GM18867 (cell line): ENCODE data around the gene NUP210L.

ENCODE experiments used
- ATAC-seq: cut with Tn5 transposase; IDR thresholded peaks from one replicate; pipeline ENCODE4 v1.9.1; 2021; ENCODE audit warnings: mild to moderate bottlenecking, moderate library complexity; ENCODE audit not compliant: unreplicated experiment

NUP210L gene

DNA sequence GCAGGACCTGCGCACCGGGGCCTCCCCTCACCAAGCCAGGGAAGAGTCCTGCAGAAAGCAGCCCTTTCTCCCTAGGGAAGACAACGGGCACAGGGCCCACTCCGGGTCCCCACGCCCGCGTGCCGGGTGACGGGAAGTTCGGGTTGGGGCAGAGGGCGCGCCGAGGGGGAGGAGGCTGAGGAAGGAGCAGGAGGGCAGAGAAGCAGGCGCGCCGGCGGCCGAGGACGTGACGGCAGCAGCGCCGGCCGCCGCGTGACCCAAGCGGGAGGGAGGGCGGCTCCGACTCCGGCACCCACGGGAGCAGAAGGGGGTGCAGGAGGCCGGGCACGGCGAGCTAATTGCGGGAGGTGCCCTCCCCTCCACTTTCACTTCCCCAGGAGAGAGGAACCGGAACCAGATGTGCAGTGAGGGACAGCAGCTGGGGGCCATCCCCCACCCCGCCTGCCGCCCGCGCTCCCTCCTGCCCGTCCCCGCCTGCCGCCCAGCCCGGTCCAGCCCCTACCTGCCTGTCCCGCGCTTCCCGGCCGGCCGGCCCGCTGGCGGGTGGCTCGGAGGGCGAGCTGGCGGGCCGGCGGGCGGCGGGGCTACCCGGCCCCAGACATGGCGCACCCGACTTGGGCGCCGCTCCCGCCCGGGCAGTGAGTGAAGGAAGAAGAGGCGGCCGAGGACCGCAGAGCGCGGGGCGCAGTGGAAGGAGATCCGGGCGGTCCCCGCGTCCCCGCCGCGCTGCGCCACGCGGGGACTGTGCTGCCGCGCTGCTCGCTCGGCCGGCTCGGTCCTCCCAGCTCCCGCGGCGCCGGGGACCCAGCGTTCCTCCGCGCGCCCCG is 208.9 kb downstream of the NUP210L start:
- ATAC-seq, result peak; percentile 70

DNA sequence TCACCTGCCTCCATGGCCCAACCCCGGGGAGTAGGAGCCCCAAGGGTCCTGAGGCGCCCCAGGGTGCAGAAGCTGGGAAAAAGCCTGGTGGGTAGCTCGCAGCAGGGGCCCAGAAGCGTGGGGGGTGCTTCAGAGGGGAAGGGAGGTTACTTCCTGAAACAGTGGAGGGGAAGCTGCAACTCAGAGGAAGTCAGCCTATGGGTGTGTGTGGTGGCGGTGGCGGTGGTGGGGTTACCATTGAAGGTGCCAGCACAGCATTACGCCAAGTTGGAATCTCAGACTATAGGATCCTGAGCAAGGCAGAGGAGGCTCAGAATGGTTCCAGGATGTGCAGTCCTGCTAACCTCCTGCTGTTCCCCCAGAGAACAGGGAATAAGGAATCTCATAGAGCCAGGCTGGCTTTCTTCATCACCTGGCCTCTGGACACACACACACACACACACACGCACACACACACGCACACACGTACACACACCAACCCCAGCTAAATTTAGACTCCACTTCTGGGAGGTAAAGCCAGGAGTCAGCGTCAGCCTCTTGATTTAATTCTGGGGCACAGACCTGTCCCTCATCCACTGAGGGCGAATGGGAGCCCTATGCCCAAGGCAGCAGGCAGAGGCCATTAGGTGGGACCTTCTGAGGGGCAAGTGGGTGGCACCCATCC is 209.6 kb downstream of the NUP210L start:
- peak; percentile 29 for ATAC-seq

DNA sequence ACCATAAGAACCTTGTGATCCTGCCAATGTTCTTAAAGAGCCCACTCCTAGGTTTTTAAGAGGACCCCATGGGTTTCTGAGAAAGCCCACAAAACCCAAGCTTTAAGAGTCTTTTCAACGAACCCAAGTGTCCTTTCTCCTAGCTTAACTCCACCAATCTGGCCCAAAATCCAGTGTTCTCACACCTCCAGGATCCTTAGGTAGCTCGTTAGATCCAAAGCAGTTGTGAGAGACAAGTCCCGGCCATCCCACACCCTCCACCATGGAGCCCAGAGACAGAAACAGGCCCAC is 210.1 kb downstream of the NUP210L start:
- no peak for ATAC-seq

DNA sequence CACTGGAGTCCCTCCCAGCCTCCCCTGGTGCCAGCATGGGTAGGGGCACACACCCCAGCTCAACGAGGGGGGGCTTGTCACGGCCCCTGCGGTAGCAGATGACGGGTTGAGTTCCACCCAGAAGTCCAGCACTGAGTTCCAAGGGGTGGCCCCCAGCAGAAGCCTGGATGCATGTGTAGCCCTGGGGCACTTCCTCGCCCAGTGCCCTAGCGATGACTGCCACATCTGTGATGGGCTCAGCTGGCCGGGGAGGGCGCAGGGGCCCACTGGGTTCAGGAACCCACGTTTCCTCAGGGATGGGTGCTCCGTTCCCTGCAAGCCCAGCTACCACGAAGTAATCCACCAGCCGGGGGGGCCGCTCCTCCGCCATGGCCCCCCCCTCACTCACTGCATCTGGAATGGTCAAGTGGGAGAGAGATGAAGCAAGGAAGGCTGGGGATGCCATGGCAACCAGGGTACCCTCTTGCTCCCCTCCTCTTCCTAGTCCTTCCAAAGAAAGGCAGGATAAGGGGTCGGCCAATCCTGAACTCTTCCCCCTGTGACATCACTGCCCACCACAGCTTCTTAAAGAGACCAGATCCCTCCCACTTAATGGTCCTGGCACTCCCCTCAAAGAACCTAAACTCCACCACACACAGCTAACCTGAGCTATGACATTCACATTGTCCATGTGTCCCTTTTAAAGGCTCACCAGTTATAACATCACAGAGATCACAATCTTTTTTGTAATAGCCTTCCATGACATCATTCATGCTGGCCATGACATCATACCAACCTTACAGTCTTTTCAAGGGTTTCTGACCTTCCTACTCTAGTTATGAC is 210.7 kb downstream of the NUP210L start:
- no peak for ATAC-seq

DNA sequence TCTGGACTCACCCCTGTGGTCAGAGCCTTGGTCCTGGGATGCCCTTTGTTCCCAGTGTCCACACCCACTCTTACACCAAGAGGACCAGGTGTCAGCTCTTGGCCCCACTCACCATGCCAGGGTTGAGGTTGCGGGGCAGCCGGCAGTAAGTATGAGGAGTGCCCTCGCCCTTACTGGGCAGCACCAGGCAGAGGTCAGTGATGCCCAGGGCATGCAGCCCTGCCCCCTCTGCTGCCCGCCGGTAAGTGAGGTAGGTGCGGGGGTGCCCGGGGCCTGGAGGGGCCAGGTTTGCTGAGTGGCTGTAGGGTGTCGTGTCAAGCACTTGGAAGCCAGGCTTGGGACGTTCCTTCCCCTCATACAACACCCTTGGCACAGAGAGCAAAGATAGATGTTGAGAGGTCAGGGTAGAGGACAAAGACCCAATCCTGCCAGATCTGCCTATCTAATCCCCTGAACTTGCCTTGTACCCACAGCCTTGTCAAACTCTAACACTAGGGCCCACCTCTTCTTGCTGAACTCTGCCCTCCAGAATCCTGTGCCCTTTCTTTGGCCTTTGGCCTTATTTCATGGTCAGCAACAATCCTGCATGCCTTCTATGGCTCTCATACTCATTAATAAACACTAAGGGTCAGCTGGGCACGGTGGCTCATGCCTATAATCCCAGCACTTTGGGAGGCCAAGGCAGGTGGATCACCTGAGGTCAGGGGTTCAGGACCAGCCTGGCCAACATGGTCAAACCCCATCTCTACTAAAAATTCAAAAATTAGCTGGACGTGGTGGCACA is 211.9 kb downstream of the NUP210L start:
- ATAC-seq, result no peak
